Endothelial cell of umbilical vein (primary cell): ENCODE measurements around the gene SPRYD7. TPM values are rescaled to one million over a fixed set of nuclear protein-coding genes. Genes with fewer than 3 reads are reported as not detected.
"Not testable (repeated sequence)": the region's sequence is repeated elsewhere in the genome, so short reads cannot be mapped to it uniquely, and the experiment has no call there.

ENCODE experiments used
- BruUV-seq: library from RNA; stranded (reverse); fragments of 400-500 nt; replicated peaks from 2 replicates; lab custom pipeline; 2021; lab: Mats Ljungman, UMichigan
- CTCF ChIA-PET: fragments of 300-600, 350-600 bp; sonication (Branson Sonifier 250); formaldehyde crosslinking; loops from one replicate; lab custom pipeline; 2021; ENCODE audit warnings: antibody characterized with exemption, inconsistent platforms; lab: Charles Lee
- POLR2A ChIA-PET: fragments of 300-600, 350-600 bp; sonication (Branson Sonifier 250); formaldehyde crosslinking; loops from one replicate; lab custom pipeline; 2021; ENCODE audit warnings: antibody characterized with exemption, inconsistent platforms; lab: Charles Lee
- DNase-seq: peaks from one replicate; pipeline ENCODE4 v3.0.0-alpha.2; 2011; ENCODE audit warnings: low read depth, low spot score
- FAIRE-seq: peaks from 2 replicates; lab custom pipeline; 2011; peaks lifted over from hg19 to GRCh38; lab: Jason Lieb, UNC
- H2AFZ ChIP-seq: 2 replicates; pipeline ENCODE4 v1.6.0; 2012; ENCODE audit warnings: low read depth, low read length, control low read depth, inconsistent platforms
- H3K27ac ChIP-seq: 2 replicates; pipeline ENCODE4 v1.5.1; 2011; ENCODE audit warnings: low read depth, mild to moderate bottlenecking, control low read depth, low read length, moderate library complexity; ENCODE audit not compliant: insufficient read depth
- H3K27me3 ChIP-seq, 2 experiments: 2 replicates each; pipeline versions ENCODE4 v1.6.0 to v1.6.1; 2011; ENCODE audit warnings: low read length in 2 of 2, mixed read lengths in 1 of 2; ENCODE audit not compliant: control insufficient read depth in 2 of 2, insufficient read depth in 2 of 2
- H3K36me3 ChIP-seq, 2 experiments: 2 replicates in 1 of 2; 3 replicates in 1 of 2; pipeline ENCODE4 v1.5.1; 2011; ENCODE audit warnings: low read length in 2 of 2, mild to moderate bottlenecking in 1 of 2, moderate library complexity in 1 of 2; ENCODE audit not compliant: control insufficient read depth in 2 of 2, insufficient read depth in 2 of 2; ENCODE audit errors: extremely low read depth in 1 of 2
- H3K4me1 ChIP-seq: 3 replicates; pipeline ENCODE4 v1.5.1; 2011; ENCODE audit warnings: mild to moderate bottlenecking, low read length; ENCODE audit not compliant: control insufficient read depth, insufficient read depth; ENCODE audit errors: extremely low read depth
- H3K4me2 ChIP-seq: 2 replicates; pipeline ENCODE4 v1.6.1; 2011; ENCODE audit warnings: low read length, control low read depth, mixed read lengths; ENCODE audit not compliant: insufficient read depth
- H3K4me3 ChIP-seq, 3 experiments: fragments of 200-600 bp in 1 of 3; sonication (generic), shearing (Covaris generic) in 1 of 3; replicated peaks in 1 of 3; 2 replicates each; pipeline ENCODE4 v1.5.1; 2011 to 2016; ENCODE audit warnings: control low read depth in 3 of 3, low read length in 3 of 3, mild to moderate bottlenecking in 2 of 3, inconsistent platforms in 1 of 3, low read depth in 1 of 3, moderate library complexity in 1 of 3; ENCODE audit not compliant: insufficient read depth in 1 of 3
- H3K79me2 ChIP-seq: 2 replicates; pipeline ENCODE4 v1.6.0; 2012; ENCODE audit warnings: low read length, inconsistent platforms; ENCODE audit not compliant: control insufficient read depth, insufficient read depth
- H3K9ac ChIP-seq: replicated peaks from 2 replicates; pipeline ENCODE3; 2011; ENCODE audit warnings: low read length, control low read depth; ENCODE audit not compliant: insufficient read depth; ENCODE audit errors: extremely low read depth
- H3K9me1 ChIP-seq: replicated peaks from 3 replicates; pipeline ENCODE4 v1.6.0; 2011; ENCODE audit warnings: mild to moderate bottlenecking, low read length; ENCODE audit not compliant: control insufficient read depth, insufficient read depth; ENCODE audit errors: extremely low read depth
- H3K9me3 ChIP-seq: replicated peaks from 2 replicates; pipeline ENCODE4 v1.5.1; 2012; ENCODE audit warnings: low read length, inconsistent platforms; ENCODE audit not compliant: control insufficient read depth, insufficient read depth
- H4K20me1 ChIP-seq: replicated peaks from 2 replicates; pipeline ENCODE3; 2011; ENCODE audit warnings: mild to moderate bottlenecking, low read length; ENCODE audit not compliant: control insufficient read depth, insufficient read depth; ENCODE audit errors: extremely low read depth
- CTCF ChIP-seq, 2 donors: IDR thresholded peaks; 1 replicate in 1 of 2; 2 replicates in 1 of 2; pipeline ENCODE4 v1.5.1; 2011; ENCODE audit warnings: low read length in 2 of 2, mild to moderate bottlenecking in 2 of 2, moderate library complexity in 2 of 2, control low read depth in 1 of 2, inconsistent platforms in 1 of 2, low read depth in 1 of 2; ENCODE audit not compliant: insufficient read depth in 1 of 2; ENCODE audit errors: extremely low read depth in 1 of 2
- EZH2 ChIP-seq: IDR thresholded peaks from 2 replicates; pipeline ENCODE4 v1.6.1; 2012; ENCODE audit warnings: borderline replicate concordance, low read depth, mild to moderate bottlenecking, moderate library complexity, low read length, inconsistent platforms; ENCODE audit not compliant: severe bottlenecking
- MAX ChIP-seq: IDR thresholded peaks from 2 replicates; pipeline ENCODE4 v1.6.1; 2011; ENCODE audit not compliant: insufficient read depth, insufficient read length
- MYC ChIP-seq: IDR thresholded peaks from one replicate; pipeline ENCODE4 v1.6.1; 2011; ENCODE audit warnings: mild to moderate bottlenecking, low read depth, low read length
- POLR2A ChIP-seq: IDR thresholded peaks from 2 replicates; pipeline ENCODE4 v1.6.1; 2012; ENCODE audit warnings: low read depth, mild to moderate bottlenecking, control low read depth, low read length
- POLR2AphosphoS5 ChIP-seq: IDR thresholded peaks from 2 replicates; pipeline ENCODE4 v1.6.1; 2012; ENCODE audit warnings: low read depth, mild to moderate bottlenecking, control low read depth, low read length, moderate library complexity; ENCODE audit not compliant: insufficient read depth
- dilution Hi-C: fragments of 300-500 bp; cut with MboI; formaldehyde crosslinking; loops from one replicate; pipeline ENCODE4 v1.15.0; 2019; ENCODE audit warnings: low sequenced_read_pairs; ENCODE audit not compliant: extremely low pct_ligation_motif_present
- intact Hi-C: fragments of 100-400 bp; cut with micrococcal nuclease; formaldehyde crosslinking; loops from one replicate; pipeline ENCODE4 v1.10.0; 2022
- polyA plus RNA-seq, 4 experiments: library from polyadenylated mRNA; depleted of rRNA in 3 of 4; stranded (reverse) in 3 of 4; unstranded in 1 of 4; fragments of >200 nt; gene quantifications; 2 replicates each; pipeline versions ENCODE4 v1.2.1 to v1.2.3, GENCODE V29; 2011 to 2012; ENCODE audit warnings: missing spikeins in 1 of 4
- total RNA-seq: library from RNA; stranded (reverse); gene quantifications from 2 replicates; pipeline ENCODE4 v1.2.3, GENCODE V29; 2021

The SPRYD7 gene
- total and polyA plus RNA-seq, 2 donors (not counting 3 experiments of a cell fraction or from before 2014, with no cell fraction given) = 2.9 to 7.5 TPM

- DNase-seq, H2AFZ ChIP-seq, FAIRE-seq, POLR2A ChIA-PET, H3K9ac ChIP-seq, H3K4me2 ChIP-seq, H4K20me1 ChIP-seq, H3K27ac ChIP-seq, dilution Hi-C loops, H3K9me1 ChIP-seq, H3K36me3 ChIP-seq, H3K79me2 ChIP-seq, BruUV-seq, H3K4me1 ChIP-seq, H3K9me3 ChIP-seq, H3K27me3 ChIP-seq, intact Hi-C loops, H3K4me3 ChIP-seq: not testable (repeated sequence)
- CTCF ChIA-PET = interaction anchor here (2.1 kb wide), 1 partner anchor 18 kb away, joined by 6 read pairs; the partner anchor contains the start of gene SPRYD7
Observed at GRCh38 chr13:49918106-49918505, 18.0 kb downstream of the SPRYD7 start.

- FAIRE-seq (no peak), DNase-seq (no peak)
- Histone ChIP-seq H3K79me2 (no peaks in the 10 kb centered on the region), H3K36me3 (peaks cover 0 to 2% of the 10 kb centered on the region in 2 experiments), H3K4me3 (no peak overlapping the region), H4K20me1 (no peaks in the 10 kb centered on the region), H3K9ac (no peak overlapping the region), H3K4me1 (no peaks in the 10 kb centered on the region), H2AFZ (no peak overlapping the region), H3K9me3 (no peaks in the 10 kb centered on the region), H3K9me1 (no peaks in the 10 kb centered on the region), H3K27me3 (no peaks in the 10 kb centered on the region), H3K27ac (no peak overlapping the region), H3K4me2 (no peak overlapping the region)
- no peak for TF ChIP-seq CTCF (IDR thresholded peaks at IDR 0.05; ENCODE audit: extremely low read depth in 1 of 2, insufficient read depth in 1 of 2, low read depth in 1 of 2, low read length in 2 of 2)
- TF ChIP-seq MAX = no peak
- no peak for TF ChIP-seq EZH2
- no peak for TF ChIP-seq MYC
- no peak for TF ChIP-seq POLR2AphosphoS5
- no peak for TF ChIP-seq POLR2A
- no TSS peak for BruUV-seq
- dilution Hi-C loops = no loop called here
- intact Hi-C loops = no loop called here
- POLR2A ChIA-PET = no interaction called here
- CTCF ChIA-PET = interaction anchor here (1.3 kb wide), 1 partner anchor 19 kb away, joined by 3 read pairs; no protein-coding TSS in a partner anchor
Observed at GRCh38 chr13:49914947-49915346, 21.2 kb downstream of the SPRYD7 start.
